ENCODE data around the gene ADGRB3.

The ADGRB3 gene

GRCh38 chr6:69390125-69390524, 755.0 kb downstream of the ADGRB3 start:
- H3K9me3 ChIP-seq, result no peaks in the 10 kb centered on the region
- no peaks in the 10 kb centered on the region for H3K27me3 ChIP-seq
- no peak overlapping the region for H3K27ac ChIP-seq
- no peak overlapping the region for H3K4me3 ChIP-seq (ENCODE audit: low read depth in 1 of 2, low read length in 1 of 2)
- no peaks in the 10 kb centered on the region for H3K4me1 ChIP-seq (ENCODE audit: control insufficient read depth in 1 of 2, insufficient read depth in 1 of 2, low read depth in 1 of 2, low read length in 1 of 2)
- TF ChIP-seq, protein P1, sequence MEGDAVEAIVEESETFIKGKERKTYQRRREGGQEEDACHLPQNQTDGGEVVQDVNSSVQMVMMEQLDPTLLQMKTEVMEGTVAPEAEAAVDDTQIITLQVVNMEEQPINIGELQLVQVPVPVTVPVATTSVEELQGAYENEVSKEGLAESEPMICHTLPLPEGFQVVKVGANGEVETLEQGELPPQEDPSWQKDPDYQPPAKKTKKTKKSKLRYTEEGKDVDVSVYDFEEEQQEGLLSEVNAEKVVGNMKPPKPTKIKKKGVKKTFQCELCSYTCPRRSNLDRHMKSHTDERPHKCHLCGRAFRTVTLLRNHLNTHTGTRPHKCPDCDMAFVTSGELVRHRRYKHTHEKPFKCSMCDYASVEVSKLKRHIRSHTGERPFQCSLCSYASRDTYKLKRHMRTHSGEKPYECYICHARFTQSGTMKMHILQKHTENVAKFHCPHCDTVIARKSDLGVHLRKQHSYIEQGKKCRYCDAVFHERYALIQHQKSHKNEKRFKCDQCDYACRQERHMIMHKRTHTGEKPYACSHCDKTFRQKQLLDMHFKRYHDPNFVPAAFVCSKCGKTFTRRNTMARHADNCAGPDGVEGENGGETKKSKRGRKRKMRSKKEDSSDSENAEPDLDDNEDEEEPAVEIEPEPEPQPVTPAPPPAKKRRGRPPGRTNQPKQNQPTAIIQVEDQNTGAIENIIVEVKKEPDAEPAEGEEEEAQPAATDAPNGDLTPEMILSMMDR (IDR thresholded peaks at IDR 0.05), result no peak
- no peaks in the 10 kb centered on the region for H3K36me3 ChIP-seq

GRCh38 chr6:69391106-69391505, 756.0 kb downstream of the ADGRB3 start:
- H3K27me3 ChIP-seq, result no peaks in the 10 kb centered on the region
- H3K27ac ChIP-seq, result no peak overlapping the region
- TF ChIP-seq, protein P1 (IDR thresholded peaks at IDR 0.05), result no peak
- no peaks in the 10 kb centered on the region for H3K4me1 ChIP-seq (ENCODE audit: control insufficient read depth in 1 of 2, insufficient read depth in 1 of 2, low read depth in 1 of 2, low read length in 1 of 2)
- H3K4me3 ChIP-seq (ENCODE audit: low read depth in 1 of 2, low read length in 1 of 2), result no peak overlapping the region
- H3K9me3 ChIP-seq, result no peaks in the 10 kb centered on the region
- H3K36me3 ChIP-seq, result no peaks in the 10 kb centered on the region

- Histone ChIP-seq H3K4me3 (ENCODE audit: low read depth in 1 of 2, low read length in 1 of 2) (no peak overlapping the region), H3K4me1 (ENCODE audit: control insufficient read depth in 1 of 2, insufficient read depth in 1 of 2, low read depth in 1 of 2, low read length in 1 of 2) (no peaks in the 10 kb centered on the region), H3K27ac (no peak overlapping the region), H3K9me3 (no peaks in the 10 kb centered on the region), H3K27me3 (no peaks in the 10 kb centered on the region), H3K36me3 (no peaks in the 10 kb centered on the region)
- TF ChIP-seq, protein P1 (IDR thresholded peaks at IDR 0.05), result no peak
Measured at GRCh38 chr6:69392745-69393144, 757.7 kb downstream of the ADGRB3 start.

DNA sequence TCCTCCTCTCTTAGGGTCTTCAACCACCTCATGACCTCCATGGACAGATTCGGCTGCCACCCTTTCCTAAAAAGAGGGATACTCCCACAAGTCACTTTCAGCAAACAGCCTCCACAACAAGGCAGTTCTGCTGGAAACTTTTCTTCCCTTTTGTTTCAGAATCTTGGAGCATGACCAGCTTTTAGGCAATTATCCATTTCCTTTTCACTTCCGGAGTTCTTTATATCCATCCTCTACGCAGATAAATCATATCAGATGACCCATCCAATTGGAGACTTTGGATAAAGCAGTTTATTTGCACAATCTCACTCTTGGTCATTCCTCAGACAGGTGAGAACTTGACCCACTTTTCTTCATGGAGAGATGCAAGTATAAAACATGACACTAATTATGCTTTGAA, 763.2 kb downstream of the ADGRB3 start:
- TF ChIP-seq, protein P1 (IDR thresholded peaks at IDR 0.05), result no peak

DNA sequence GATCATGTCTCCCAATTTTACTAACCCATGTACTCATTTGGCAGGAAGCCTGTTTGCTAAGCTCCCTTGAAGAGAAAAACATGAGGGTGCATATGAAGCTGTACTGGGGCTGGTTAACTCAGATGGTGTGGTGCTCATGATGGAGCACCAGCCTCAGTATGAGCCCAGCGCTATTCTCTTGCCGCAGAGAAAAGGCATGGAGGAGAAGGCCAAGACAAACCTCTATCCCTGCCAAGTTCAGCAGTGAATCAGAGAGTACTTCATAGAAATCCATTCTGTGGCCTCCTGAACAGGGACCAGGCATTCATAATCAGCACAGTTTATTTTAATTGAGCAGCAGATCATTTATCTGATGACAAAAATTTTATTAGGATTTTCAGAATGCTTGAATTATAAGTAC, 763.6 kb downstream of the ADGRB3 start:
- TF ChIP-seq, protein P1 (IDR thresholded peaks at IDR 0.05), result no peak
- Histone ChIP-seq H3K36me3 (no peaks in the 10 kb centered on the region), H3K4me1 (ENCODE audit: control insufficient read depth in 1 of 2, insufficient read depth in 1 of 2, low read depth in 1 of 2, low read length in 1 of 2) (no peaks in the 10 kb centered on the region), H3K9me3 (no peaks in the 10 kb centered on the region), H3K27me3 (no peaks in the 10 kb centered on the region), H3K4me3 (ENCODE audit: low read depth in 1 of 2, low read length in 1 of 2) (no peak overlapping the region), H3K27ac (no peak overlapping the region)

More for the DNA sequence above, 763.2 kb downstream of the ADGRB3 start:
- Histone ChIP-seq H3K36me3 (no peaks in the 10 kb centered on the region), H3K27me3 (no peaks in the 10 kb centered on the region), H3K27ac (no peak overlapping the region), H3K9me3 (no peaks in the 10 kb centered on the region), H3K4me3 (ENCODE audit: low read depth in 1 of 2, low read length in 1 of 2) (no peak overlapping the region), H3K4me1 (ENCODE audit: control insufficient read depth in 1 of 2, insufficient read depth in 1 of 2, low read depth in 1 of 2, low read length in 1 of 2) (no peaks in the 10 kb centered on the region)

DNA sequence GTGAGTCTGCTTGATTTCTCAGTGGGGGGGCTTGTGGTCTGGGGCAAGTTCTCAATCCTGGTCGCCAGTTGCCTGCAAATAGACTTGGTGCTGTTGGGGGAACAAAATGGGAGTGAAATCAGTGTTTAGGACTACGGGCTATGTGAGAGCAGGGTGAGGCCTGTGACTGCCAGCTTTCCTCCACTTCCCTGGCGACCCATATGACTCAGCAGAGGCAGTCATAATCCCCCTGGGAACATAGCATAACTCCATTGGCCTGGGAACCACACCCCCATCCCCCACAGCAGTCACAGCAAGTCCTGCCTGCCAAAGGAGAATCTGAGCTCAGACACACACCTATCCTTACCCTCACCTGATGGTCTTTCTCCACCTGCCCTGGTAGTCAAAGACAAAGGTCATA, 773.8 kb downstream of the ADGRB3 start:
- TF ChIP-seq, protein P1 (IDR thresholded peaks at IDR 0.05), result no peak
- H3K27ac ChIP-seq, result no peak overlapping the region
- no peak overlapping the region for H3K4me3 ChIP-seq (ENCODE audit: low read depth in 1 of 2, low read length in 1 of 2)
- H3K27me3 ChIP-seq, result no peaks in the 10 kb centered on the region
- no peaks in the 10 kb centered on the region for H3K4me1 ChIP-seq (ENCODE audit: control insufficient read depth in 1 of 2, insufficient read depth in 1 of 2, low read depth in 1 of 2, low read length in 1 of 2)
- no peaks in the 10 kb centered on the region for H3K9me3 ChIP-seq
- no peaks in the 10 kb centered on the region for H3K36me3 ChIP-seq

Data from neutrophil (primary cell).